ENCODE measurements around the gene PLD2.

The PLD2 gene

DNA sequence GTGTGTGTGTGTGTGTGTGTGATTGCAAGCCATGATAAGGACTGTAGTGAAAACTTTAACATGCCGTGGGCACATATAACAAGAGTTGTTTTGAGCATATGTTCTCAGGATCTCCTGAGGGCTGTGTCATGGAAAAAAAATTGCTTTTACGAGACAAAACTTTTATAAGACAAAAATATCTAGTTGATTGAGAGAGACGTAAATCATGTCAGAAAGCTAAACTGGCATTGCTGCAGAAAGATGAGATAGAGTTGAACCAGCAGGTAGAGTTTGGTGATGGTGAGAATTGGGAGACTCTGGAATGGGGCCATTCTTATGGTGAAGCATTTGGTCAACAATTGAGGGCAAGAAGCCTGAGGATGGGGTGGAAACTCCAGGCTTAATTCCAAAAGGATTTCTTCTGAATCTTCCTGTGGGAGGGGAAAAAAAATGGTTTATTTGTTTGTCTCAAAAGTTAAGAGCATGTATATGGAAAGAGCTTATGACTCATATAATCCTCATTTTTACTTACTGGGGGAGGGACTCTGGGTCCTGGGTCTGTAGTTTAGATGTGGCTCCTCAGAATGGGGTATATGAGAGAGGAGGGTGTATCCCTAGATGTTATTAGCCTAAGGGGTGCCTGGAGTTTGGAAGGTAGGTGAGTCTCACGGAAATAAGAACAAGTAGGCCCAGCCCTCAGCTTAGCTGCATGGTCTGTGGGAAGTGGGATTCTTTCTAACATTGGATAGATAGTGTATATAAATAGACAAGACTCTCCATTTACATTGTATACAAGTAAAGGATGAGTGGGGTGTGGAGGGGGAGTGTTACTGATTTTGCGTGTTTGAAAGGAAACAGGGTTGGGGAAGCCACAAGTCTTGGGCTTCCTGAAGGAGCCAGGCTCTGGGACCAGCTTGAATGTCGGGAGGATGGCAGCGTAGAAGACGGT, 33.3 kb downstream of the PLD2 start:
- Histone ChIP-seq H3F3A (ENCODE audit: insufficient read depth) (no peaks in the 10 kb centered on the region), H3K36me3 (ENCODE audit: low read length) (no peaks in the 10 kb centered on the region), H3K4me2 (ENCODE audit: low read depth, low read length, poor library complexity, severe bottlenecking) (no peak overlapping the region), H3K27ac (ENCODE audit: low read depth, low read length) (no peak overlapping the region), H3K27me3 (ENCODE audit: low read length) (no peaks in the 10 kb centered on the region), H3K9me3 (ENCODE audit: insufficient read depth, low read length) (no peaks in the 10 kb centered on the region), H3K4me3 (ENCODE audit: insufficient read depth, low read length, poor library complexity, severe bottlenecking) (no peak overlapping the region), H3K9me2 (replicated peaks; ENCODE audit: insufficient read depth, low read length) (no peaks in the 10 kb centered on the region), H3K79me2 (ENCODE audit: insufficient read depth, low read length) (peaks cover 59% of the 10 kb centered on the region), H3K9ac (ENCODE audit: low read length) (no peak overlapping the region), H4K20me1 (ENCODE audit: low read depth, low read length) (peaks cover 3% of the 10 kb centered on the region; the same call in 1 of the 2 replicates), H2AFZ (ENCODE audit: low read depth, low read length, severe bottlenecking) (no peak overlapping the region)
- TF ChIP-seq CTCF (IDR thresholded peaks at IDR 0.05; ENCODE audit: insufficient read depth, low read length, poor library complexity, severe bottlenecking): no peak
- no peak for TF ChIP-seq EZH2phosphoT487 (conservative IDR thresholded peaks at IDR 0.05; ENCODE audit: low read length)

DNA sequence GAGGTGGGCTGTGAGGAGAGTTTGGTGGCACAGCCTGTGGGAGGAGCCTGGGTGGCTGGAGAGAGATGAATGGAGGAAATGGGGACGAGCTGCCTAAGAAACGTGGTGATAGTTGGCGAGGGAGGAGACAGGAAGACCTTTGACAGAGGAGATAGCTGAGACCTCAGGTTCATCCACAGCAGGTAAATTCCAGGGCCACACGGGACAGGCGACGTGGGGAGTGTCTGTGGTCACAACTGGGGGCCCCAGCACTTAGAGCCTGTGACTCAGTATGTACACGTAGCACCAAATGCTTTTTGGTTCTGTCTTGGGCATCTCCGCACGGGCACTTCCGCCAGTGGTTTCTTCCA, 33.9 kb downstream of the PLD2 start:
- Histone ChIP-seq H3K4me2 (ENCODE audit: low read depth, low read length, poor library complexity, severe bottlenecking) (no peak overlapping the region), H4K20me1 (ENCODE audit: low read depth, low read length) (peaks cover 3% of the 10 kb centered on the region; the same call in 1 of the 2 replicates), H3K9ac (ENCODE audit: low read length) (no peak overlapping the region), H3K27ac (ENCODE audit: low read depth, low read length) (no peak overlapping the region), H3K9me2 (replicated peaks; ENCODE audit: insufficient read depth, low read length) (no peaks in the 10 kb centered on the region), H2AFZ (ENCODE audit: low read depth, low read length, severe bottlenecking) (no peak overlapping the region), H3F3A (ENCODE audit: insufficient read depth) (no peaks in the 10 kb centered on the region), H3K36me3 (ENCODE audit: low read length) (no peaks in the 10 kb centered on the region), H3K79me2 (ENCODE audit: insufficient read depth, low read length) (peaks cover 60% of the 10 kb centered on the region), H3K9me3 (ENCODE audit: insufficient read depth, low read length) (no peaks in the 10 kb centered on the region), H3K4me3 (ENCODE audit: insufficient read depth, low read length, poor library complexity, severe bottlenecking) (no peak overlapping the region), H3K27me3 (ENCODE audit: low read length) (no peaks in the 10 kb centered on the region)
- TF ChIP-seq CTCF (IDR thresholded peaks at IDR 0.05; ENCODE audit: insufficient read depth, low read length, poor library complexity, severe bottlenecking) (no peak), EZH2phosphoT487 (conservative IDR thresholded peaks at IDR 0.05; ENCODE audit: low read length) (no peak)

- TF ChIP-seq CTCF (IDR thresholded peaks at IDR 0.05; ENCODE audit: insufficient read depth, low read length, poor library complexity, severe bottlenecking) (no peak), EZH2phosphoT487 (conservative IDR thresholded peaks at IDR 0.05; ENCODE audit: low read length) (no peak)
- Histone ChIP-seq H3K4me2 (ENCODE audit: low read depth, low read length, poor library complexity, severe bottlenecking) (no peak overlapping the region), H2AFZ (ENCODE audit: low read depth, low read length, severe bottlenecking) (no peak overlapping the region), H4K20me1 (ENCODE audit: low read depth, low read length) (peaks cover 3% of the 10 kb centered on the region; the same call in 1 of the 2 replicates), H3F3A (ENCODE audit: insufficient read depth) (no peaks in the 10 kb centered on the region), H3K9me2 (replicated peaks; ENCODE audit: insufficient read depth, low read length) (no peaks in the 10 kb centered on the region), H3K4me3 (ENCODE audit: insufficient read depth, low read length, poor library complexity, severe bottlenecking) (no peak overlapping the region), H3K9ac (ENCODE audit: low read length) (no peak overlapping the region), H3K27me3 (ENCODE audit: low read length) (no peaks in the 10 kb centered on the region), H3K27ac (ENCODE audit: low read depth, low read length) (no peak overlapping the region), H3K79me2 (ENCODE audit: insufficient read depth, low read length) (peaks cover 57% of the 10 kb centered on the region), H3K36me3 (ENCODE audit: low read length) (no peaks in the 10 kb centered on the region), H3K9me3 (ENCODE audit: insufficient read depth, low read length) (no peaks in the 10 kb centered on the region)
Measured at GRCh38 chr17:4842376-4842775, 35.4 kb downstream of the PLD2 start.
